ENCODE measurements around the gene NR1D2.

GRCh38 chr3:23944861-23945662 is at the start of gene NR1D2:
- TF ChIP-seq, protein P1, sequence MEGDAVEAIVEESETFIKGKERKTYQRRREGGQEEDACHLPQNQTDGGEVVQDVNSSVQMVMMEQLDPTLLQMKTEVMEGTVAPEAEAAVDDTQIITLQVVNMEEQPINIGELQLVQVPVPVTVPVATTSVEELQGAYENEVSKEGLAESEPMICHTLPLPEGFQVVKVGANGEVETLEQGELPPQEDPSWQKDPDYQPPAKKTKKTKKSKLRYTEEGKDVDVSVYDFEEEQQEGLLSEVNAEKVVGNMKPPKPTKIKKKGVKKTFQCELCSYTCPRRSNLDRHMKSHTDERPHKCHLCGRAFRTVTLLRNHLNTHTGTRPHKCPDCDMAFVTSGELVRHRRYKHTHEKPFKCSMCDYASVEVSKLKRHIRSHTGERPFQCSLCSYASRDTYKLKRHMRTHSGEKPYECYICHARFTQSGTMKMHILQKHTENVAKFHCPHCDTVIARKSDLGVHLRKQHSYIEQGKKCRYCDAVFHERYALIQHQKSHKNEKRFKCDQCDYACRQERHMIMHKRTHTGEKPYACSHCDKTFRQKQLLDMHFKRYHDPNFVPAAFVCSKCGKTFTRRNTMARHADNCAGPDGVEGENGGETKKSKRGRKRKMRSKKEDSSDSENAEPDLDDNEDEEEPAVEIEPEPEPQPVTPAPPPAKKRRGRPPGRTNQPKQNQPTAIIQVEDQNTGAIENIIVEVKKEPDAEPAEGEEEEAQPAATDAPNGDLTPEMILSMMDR (IDR thresholded peaks at IDR 0.05) = no peak
- TF ChIP-seq EP300 (IDR thresholded peaks at IDR 0.05) (no peak), HDAC2 (IDR thresholded peaks at IDR 0.05) (no peak)

Data from A549 (cell line).